ENCODE results near the gene EPHA10.
"Not testable (repeated sequence)": the region's sequence is repeated elsewhere in the genome, so short reads cannot be mapped to it uniquely, and the experiment has no call there.

Gene EPHA10

GRCh38 chr1:37764888-37765441 is at the start of gene EPHA10:
TSS of gene EPHA10 (minus strand) at chr1:37765120. CDS start at chr1:37765066, 54 bp downstream.
- DNase-seq, result peak; percentile 27

GRCh38 chr1:37814252-37814651 is 49.3 kb upstream of the EPHA10 start:
- no peak for DNase-seq

GRCh38 chr1:37813529-37814145 is 48.7 kb upstream of the EPHA10 start:
- DNase-seq, result no peak

GRCh38 chr1:37811027-37811655 is 46.2 kb upstream of the EPHA10 start:
- DNase-seq, result peak; percentile 73

GRCh38 chr1:37809942-37810341 is 45.0 kb upstream of the EPHA10 start:
- no peak for DNase-seq

GRCh38 chr1:37808369-37809319 is 43.7 kb upstream of the EPHA10 start:
- peak; percentile 66 for DNase-seq

GRCh38 chr1:37807555-37808368 is 42.8 kb upstream of the EPHA10 start, which contains the start of the genes C1orf122 and YRDC:
TSS of gene C1orf122 (plus strand) at chr1:37807790. CDS start at chr1:37808405, 615 bp downstream.
TSS of gene YRDC (minus strand) at chr1:37808208. CDS start at chr1:37808180, 28 bp downstream.
- DNase-seq, result peak; percentile 72

GRCh38 chr1:37807220-37807554 is 42.3 kb upstream of the EPHA10 start:
- no peak for DNase-seq

GRCh38 chr1:37802439-37802838 is 37.5 kb upstream of the EPHA10 start:
- DNase-seq, result no peak

GRCh38 chr1:37797750-37798345 is 32.9 kb upstream of the EPHA10 start:
- no peak for DNase-seq

GRCh38 chr1:37795340-37796125 is 30.6 kb upstream of the EPHA10 start:
- no peak for DNase-seq

GRCh38 chr1:37794372-37795339 is 29.7 kb upstream of the EPHA10 start:
- DNase-seq, result no peak

- DNase-seq, result no peak
Observed at GRCh38 chr1:37793773-37794371, 29.0 kb upstream of the EPHA10 start, which contains the start of gene MANEAL. TSS of gene MANEAL (plus strand) at chr1:37793847. CDS start at chr1:37794183, 336 bp downstream.

- no peak for DNase-seq
Observed at GRCh38 chr1:37792943-37793686, 28.2 kb upstream of the EPHA10 start.

- DNase-seq, result no peak
Observed at GRCh38 chr1:37782491-37782890, 17.6 kb upstream of the EPHA10 start.

- DNase-seq, result no peak
Observed at GRCh38 chr1:37778654-37779053, 13.7 kb upstream of the EPHA10 start.

GRCh38 chr1:37776946-37777516 is 12.1 kb upstream of the EPHA10 start:
- no peak for DNase-seq

- DNase-seq, result not testable (repeated sequence)
Observed at GRCh38 chr1:37771440-37771839, 6.5 kb upstream of the EPHA10 start.

All from DMS 273 treated with DMSO at 0.1 percent for 48 hours (cell line).